ENCODE measurements around the gene TNXB.

- TF ChIP-seq MAX (IDR thresholded peaks at IDR 0.05) (no peak), CREB1 (IDR thresholded peaks at IDR 0.05; ENCODE audit: low read depth) (no peak), YY1 (IDR thresholded peaks at IDR 0.05; ENCODE audit: low read depth) (no peak), REST (IDR thresholded peaks at IDR 0.05; ENCODE audit: low read depth) (no peak), RAD21 (IDR thresholded peaks at IDR 0.05; ENCODE audit: low read depth) (no peak), TAF1 (IDR thresholded peaks at IDR 0.05; ENCODE audit: low read depth) (no peak)
Observed at GRCh38 chr6:32123681-32124080, 14.5 kb upstream of the TNXB start.

Data from Ishikawa (cell line).